ENCODE data around the gene GRB7. TPM values are rescaled to one million over a fixed set of nuclear protein-coding genes. Genes with fewer than 3 reads are reported as not detected.

The GRB7 gene
- total and polyA plus RNA-seq, 2 of the 4 experiments (the other 2 are of a cell fraction) = 0.18 to 0.36 TPM

DNA sequence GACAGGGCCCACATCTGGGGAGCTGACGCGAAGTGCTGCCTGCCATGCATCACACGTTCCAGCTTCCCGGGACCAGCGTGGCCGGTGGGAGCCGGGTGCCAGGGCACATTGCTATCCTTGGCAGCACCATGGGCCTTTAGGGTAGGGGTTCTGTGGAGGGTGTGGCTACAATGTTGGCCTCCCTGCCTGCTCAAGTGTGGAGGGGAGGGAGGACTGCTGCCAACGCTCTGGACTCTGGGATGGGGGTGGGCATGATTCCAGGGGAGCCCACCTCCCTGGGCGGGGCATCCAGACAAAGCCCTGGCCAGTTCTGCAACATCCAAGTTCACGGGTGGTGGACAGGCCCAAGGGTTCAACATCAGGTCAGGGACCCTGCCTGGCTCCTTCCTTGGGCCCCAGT is 13.9 kb downstream of the GRB7 start:
- in situ Hi-C loops (cut with MboI; ENCODE audit: low sequenced_read_pairs) = no loop called here
- no peak overlapping the region for H3K4me3 ChIP-seq (ENCODE audit: insufficient read depth, low read depth, low read length)
- ChIA-PET POLR2A (ENCODE audit: unreplicated experiment) (no interaction called here), CTCF (no interaction called here)
- intact Hi-C loops (cut with micrococcal nuclease) = no loop called here
- H3K18ac ChIP-seq (ENCODE audit: low read depth, low read length) = no peak overlapping the region
- H3K27me3 ChIP-seq (ENCODE audit: control insufficient read depth, insufficient read depth, low read length) = peaks cover 16% of the 10 kb centered on the region
- H3K56ac ChIP-seq (ENCODE audit: extremely low read depth, insufficient read depth, low read length) = no peak overlapping the region
- no peaks in the 10 kb centered on the region for H4K20me1 ChIP-seq (ENCODE audit: insufficient read depth, low read length)
- no peaks in the 10 kb centered on the region for H3K36me3 ChIP-seq (ENCODE audit: control insufficient read depth, insufficient read depth, low read length)
- no peaks in the 10 kb centered on the region; the same call in 1 of the 2 replicates for H3K9me1 ChIP-seq (ENCODE audit: insufficient read depth, low read length)
- dilution Hi-C loops (cut with HindIII; ENCODE audit: low sequenced_read_pairs, unreplicated experiment) = no loop called here
- H2BK120ac ChIP-seq (ENCODE audit: low read depth, low read length) = no peak overlapping the region
- H3K4me2 ChIP-seq (ENCODE audit: low read depth, low read length) = no peak overlapping the region
- H2AK5ac ChIP-seq (ENCODE audit: low read depth, low read length) = no peak overlapping the region
- TF ChIP-seq MAFK (IDR thresholded peaks at IDR 0.05; ENCODE audit: low read depth, low read length) (no peak), RAD21 (IDR thresholded peaks at IDR 0.05; ENCODE audit: low read length) (no peak), CEBPB (IDR thresholded peaks at IDR 0.05; ENCODE audit: low read depth, low read length) (no peak), NFE2L2 (IDR thresholded peaks at IDR 0.05; ENCODE audit: low read depth, low read length) (no peak), MXI1 (IDR thresholded peaks at IDR 0.05; ENCODE audit: borderline replicate concordance, low read depth, low read length) (no peak), POLR2A (IDR thresholded peaks at IDR 0.05; ENCODE audit: low read depth, low read length) (no peak), CHD1 (IDR thresholded peaks at IDR 0.05; ENCODE audit: low read depth, low read length) (no peak), FOS (IDR thresholded peaks at IDR 0.05; ENCODE audit: low read depth, low read length) (no peak), SMC3 (IDR thresholded peaks at IDR 0.05; ENCODE audit: low read depth, low read length) (no peak), RFX5 (IDR thresholded peaks at IDR 0.05; ENCODE audit: low read depth, low read length) (no peak), RCOR1 (IDR thresholded peaks at IDR 0.05; ENCODE audit: insufficient replicate concordance, low read length) (no peak), MAZ (IDR thresholded peaks at IDR 0.05; ENCODE audit: borderline replicate concordance, low read depth, low read length) (no peak), BHLHE40 (IDR thresholded peaks at IDR 0.05; ENCODE audit: low read depth, low read length) (no peak)
- TF ChIP-seq, protein P1, sequence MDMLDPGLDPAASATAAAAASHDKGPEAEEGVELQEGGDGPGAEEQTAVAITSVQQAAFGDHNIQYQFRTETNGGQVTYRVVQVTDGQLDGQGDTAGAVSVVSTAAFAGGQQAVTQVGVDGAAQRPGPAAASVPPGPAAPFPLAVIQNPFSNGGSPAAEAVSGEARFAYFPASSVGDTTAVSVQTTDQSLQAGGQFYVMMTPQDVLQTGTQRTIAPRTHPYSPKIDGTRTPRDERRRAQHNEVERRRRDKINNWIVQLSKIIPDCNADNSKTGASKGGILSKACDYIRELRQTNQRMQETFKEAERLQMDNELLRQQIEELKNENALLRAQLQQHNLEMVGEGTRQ (IDR thresholded peaks at IDR 0.05; ENCODE audit: low read depth, low read length) = no peak
- no peak overlapping the region for H3K27ac ChIP-seq (ENCODE audit: insufficient read depth, low read length)
- BruUV-seq (replicated peaks) = no TSS peak
- no peak overlapping the region for H4K8ac ChIP-seq (ENCODE audit: low read depth in 2 of 2, low read length in 2 of 2)
- no peak overlapping the region for H3K23ac ChIP-seq (ENCODE audit: low read depth, low read length)
- H2AK9ac ChIP-seq (replicated peaks; ENCODE audit: low read depth, low read length, poor library complexity) = peak overlapping the region; percentile 78
- peaks cover 7% of the 10 kb centered on the region for H3K4me1 ChIP-seq (ENCODE audit: control insufficient read depth, insufficient read depth, low read length)
- no peak overlapping the region for H3K14ac ChIP-seq (replicated peaks; ENCODE audit: low read depth, low read length)
- no peak overlapping the region for H4K91ac ChIP-seq (ENCODE audit: insufficient read depth, low read depth, low read length)
- no peaks in the 10 kb centered on the region; a peak in 1 of 4 replicates for H3K79me1 ChIP-seq (ENCODE audit: low read depth in 1 of 2, low read length in 2 of 2)
- H2BK20ac ChIP-seq (ENCODE audit: low read depth, low read length) = no peak overlapping the region
- H2AFZ ChIP-seq (replicated peaks; ENCODE audit: low read length, poor library complexity) = no peak overlapping the region
- H2BK15ac ChIP-seq (ENCODE audit: low read depth, low read length) = no peak overlapping the region
- WGBS, 2 experiments (ENCODE audit: extremely low coverage in 2 of 2, insufficient read length in 1 of 2) = 58% methylated on average over 10 of the region's 10 CpGs; no CpG with 5 or more reads in 1 of the 2 experiments
- H4K5ac ChIP-seq (ENCODE audit: low read depth, low read length) = no peak overlapping the region
- H3K9ac ChIP-seq (ENCODE audit: low read depth, low read length) = no peak overlapping the region
- no peak overlapping the region for H2BK5ac ChIP-seq (ENCODE audit: low read depth, low read length, poor library complexity, severe bottlenecking)
- no peak overlapping the region for H3K4ac ChIP-seq (ENCODE audit: low read depth, low read length)
- no peaks in the 10 kb centered on the region for H3K9me3 ChIP-seq (ENCODE audit: control insufficient read depth, insufficient read depth, low read length)
- no peak for ATAC-seq (ENCODE audit: low read depth)
- DNase-seq = no peak

Data from IMR-90 (cell line).